HK-2 (cell line): ENCODE results near the gene CLRN3.

Source experiments
- DNase-seq: peaks from one replicate; pipeline ENCODE4 v3.0.0-alpha.2; 2018; ENCODE audit not compliant: unreplicated experiment

CLRN3 gene, protein sequence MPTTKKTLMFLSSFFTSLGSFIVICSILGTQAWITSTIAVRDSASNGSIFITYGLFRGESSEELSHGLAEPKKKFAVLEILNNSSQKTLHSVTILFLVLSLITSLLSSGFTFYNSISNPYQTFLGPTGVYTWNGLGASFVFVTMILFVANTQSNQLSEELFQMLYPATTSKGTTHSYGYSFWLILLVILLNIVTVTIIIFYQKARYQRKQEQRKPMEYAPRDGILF

DNA sequence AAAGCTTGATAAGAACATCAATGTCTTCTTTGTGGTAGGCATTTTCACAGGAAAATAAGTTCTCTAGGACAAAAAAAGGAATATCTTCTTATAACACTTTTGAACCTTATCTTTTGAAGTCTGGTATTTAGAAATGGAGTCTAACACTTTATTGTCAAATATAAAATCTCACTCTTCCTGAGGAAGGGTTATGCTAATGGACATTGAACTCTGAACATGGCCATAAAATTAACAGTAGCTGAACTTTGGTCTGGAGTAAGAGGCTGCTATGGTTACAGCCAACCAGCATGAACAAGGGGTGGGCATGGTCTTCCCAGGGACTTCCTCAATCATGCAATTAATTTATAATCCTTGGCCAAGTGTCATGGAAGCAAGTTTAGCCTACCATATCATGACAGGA, at the start of gene CLRN3:
Gene CLRN3, minus strand, starts transcription at position 199 of the 400 bp plus-strand sequence. Its CDS starts 157 bp downstream, at position 42.
- DNase-seq: no peak

- DNase-seq: no peak
These were observed 48.3 kb upstream of the CLRN3 start for GRCh38 chr10:127940866-127941640.

DNA sequence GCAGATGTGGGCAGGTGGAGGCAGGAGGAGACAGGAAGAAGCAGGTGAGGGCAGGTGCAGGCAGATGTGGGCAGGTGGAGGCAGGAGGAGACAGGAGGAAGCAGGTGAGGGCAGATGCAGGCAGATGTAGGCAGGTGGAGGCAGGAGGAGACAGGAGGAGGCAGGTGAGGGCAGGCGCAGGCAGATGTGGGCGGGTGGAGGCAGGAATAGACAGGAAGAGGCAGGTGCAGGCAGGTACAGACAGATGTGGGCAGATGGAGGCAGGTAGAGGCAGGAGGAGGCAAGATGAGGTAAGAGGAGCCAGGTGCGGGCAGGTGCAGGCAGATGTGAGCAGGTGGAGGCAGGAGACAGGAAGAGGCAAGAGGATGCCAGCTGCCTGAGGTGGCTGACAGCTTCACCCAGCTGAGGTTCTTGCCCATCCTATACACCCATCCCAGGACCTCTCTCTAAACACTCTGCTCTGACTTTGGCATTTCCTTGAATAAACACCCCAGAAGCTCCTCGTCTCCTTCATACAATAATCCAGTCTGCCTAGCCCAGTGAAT, 47.1 kb upstream of the CLRN3 start:
- no peak for DNase-seq

- no peak for DNase-seq
These were observed 45.2 kb upstream of the CLRN3 start for GRCh38 chr10:127937915-127938463.

DNA sequence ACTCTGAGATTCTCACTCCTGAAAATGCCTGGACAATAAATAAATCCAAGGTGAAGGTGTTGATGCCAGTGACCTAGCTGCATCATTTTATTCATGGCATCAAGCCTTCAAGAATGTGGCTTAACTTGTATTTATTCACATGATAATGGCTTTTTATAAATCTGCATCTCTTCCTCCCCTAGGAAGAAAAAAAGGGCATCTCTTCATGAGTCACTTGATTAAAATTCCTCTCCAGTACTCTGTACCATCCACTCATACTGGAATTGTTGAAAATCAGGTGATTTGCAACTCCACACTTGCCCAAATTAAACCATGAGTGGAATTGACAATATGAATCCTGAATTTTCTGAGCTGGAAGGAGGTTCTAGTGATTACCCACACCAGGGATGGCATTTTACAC, 44.3 kb upstream of the CLRN3 start:
- DNase-seq: no peak

- no peak for DNase-seq
These were observed 42.4 kb upstream of the CLRN3 start for GRCh38 chr10:127935071-127935561.

DNA sequence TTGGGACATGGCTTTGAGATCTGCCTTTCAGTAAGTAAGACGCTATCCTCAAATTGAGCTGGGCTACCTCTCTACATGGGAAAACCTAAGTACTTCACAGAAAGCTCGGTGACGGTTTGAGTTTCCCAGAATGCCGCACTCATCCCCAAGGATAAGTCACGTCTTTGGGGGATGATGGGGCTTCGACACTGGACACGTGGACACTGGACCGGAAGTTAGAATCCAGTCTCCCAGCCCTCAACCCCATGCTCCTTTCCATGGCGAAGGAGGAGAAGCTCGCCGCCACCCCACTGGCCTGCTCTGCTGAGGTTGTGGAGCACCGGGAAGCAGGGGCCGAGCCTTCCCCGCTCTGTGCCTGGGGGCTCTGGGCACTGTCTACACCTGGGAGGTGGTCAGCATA, 41.6 kb upstream of the CLRN3 start:
- no peak for DNase-seq

- no peak for DNase-seq
These were observed 40.5 kb upstream of the CLRN3 start for GRCh38 chr10:127933271-127933670.

DNA sequence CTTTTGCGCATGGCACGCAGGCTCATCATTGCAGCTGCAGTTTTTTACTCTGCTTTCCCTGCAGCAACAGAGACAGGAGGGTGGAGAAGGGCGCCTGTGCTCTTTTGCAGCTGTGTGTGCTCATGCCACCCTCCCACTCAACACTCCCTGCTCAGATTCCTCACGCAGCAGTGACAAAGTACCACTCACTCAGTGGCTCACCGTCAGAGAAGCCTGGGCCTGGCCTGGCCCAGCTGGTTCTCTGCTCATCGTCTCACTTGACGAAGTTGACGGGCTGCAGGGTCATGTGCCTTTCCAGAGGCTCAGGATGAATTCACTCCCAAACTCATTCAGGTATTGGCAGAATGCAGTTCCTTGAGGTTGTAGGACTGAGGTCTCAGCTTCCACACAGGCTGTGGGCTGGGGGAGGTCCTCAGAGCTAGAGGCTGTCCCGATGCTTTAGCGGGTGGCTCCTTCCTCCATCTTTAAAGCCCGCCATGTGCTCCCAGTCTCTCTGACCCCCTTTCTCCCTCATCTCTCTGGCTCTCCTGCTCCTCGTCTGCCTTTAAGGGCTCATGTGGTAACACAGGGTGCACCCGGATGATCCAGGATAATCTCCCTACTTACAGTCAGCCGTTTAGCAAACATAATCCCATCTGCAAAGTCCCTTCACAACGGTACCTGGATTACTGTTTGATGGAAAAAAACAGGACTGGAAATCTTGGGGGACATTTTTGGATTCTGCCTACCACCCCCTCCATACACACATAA, 40.0 kb upstream of the CLRN3 start:
- DNase-seq: no peak

DNA sequence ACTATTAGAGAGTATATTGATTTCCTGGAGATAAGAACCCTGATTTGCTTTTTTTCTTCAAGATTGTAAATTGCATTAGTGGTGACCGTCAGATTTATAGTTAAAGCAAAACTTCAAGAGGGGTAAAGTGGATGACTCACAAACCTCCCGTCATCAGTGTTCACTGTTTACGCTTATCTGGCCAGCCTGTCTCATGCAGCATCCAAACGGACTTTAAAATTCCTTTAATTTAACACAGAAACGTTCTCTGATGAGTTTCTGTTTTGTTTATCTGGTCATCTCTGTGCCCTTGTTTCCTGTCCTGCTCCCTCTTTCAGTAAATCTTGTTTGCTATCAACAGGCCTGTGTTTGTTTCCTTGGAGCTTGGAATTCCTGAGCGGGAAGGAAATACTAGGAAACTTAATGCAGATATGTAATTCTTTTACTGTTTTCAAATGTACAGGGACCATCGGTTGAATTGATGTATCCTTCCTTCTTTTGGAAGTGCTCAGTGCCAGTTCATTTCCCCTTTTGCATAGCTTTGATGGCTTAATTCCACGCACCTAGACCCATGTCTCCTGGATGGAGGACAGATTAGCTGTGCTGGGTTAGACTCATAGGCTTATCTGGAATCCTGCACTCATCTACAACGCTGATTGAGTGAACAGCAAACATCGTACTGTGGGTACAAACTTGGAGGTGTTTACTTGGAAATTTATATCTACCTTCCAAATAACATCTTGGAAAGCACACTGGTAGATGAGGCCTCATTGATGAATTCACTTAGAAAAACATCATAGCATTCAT, 35.5 kb upstream of the CLRN3 start:
- DNase-seq: peak; percentile 33

DNA sequence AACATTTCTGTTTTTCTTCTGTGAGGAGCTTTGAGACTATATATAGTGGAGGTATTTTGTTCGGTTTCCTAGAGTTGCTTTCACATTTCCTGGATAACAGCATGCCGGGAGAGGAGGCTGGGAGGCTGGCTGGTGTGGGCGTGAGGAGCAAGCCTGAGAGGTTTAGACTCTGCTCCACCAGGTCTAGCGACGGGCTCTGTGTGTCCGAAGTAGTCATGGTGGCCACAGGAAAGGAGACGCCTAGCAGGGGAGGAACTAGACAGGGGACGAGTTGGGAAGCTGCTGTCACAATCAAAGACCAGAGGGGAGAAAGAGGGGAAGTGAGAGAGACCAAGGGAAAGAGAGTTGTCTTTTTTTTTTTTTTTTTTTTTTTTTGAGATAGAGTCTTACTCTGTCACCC, 33.7 kb upstream of the CLRN3 start:
- no peak for DNase-seq

DNA sequence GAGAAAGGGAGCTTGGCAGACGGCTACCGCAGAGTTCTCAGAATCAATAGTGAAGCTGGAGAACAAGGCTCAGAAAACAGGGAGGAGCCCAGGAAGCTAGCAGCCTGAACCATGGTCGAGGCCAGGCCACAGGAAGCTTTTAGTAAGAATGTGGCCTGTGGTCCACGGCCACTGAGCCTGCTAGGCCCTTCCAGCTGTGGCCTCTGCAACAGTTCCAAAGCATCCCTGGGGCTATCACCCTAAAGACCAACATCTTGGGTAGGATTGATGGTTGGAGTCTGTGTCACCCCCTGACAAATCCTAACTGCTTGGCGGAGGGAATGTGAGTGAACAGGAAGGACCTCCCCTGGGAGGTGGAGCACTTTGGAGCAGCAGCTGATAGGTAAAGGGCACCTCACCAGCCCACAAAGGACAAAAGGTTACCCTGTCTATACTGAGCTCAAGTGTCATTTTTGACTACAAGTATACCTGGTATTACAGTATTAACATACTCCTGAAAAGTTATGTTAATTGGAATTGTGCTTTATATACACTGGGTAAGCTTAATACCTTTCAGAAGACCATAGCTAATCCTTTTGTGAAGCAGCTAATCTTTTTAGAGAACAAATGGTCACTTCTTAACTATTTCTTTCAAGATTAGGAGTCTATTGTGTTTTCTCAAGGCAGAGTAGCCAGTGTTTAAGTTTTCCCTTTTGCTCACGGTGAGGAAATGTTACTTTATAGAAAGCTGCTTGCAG, 32.9 kb upstream of the CLRN3 start:
- DNase-seq: peak; percentile 18

DNA sequence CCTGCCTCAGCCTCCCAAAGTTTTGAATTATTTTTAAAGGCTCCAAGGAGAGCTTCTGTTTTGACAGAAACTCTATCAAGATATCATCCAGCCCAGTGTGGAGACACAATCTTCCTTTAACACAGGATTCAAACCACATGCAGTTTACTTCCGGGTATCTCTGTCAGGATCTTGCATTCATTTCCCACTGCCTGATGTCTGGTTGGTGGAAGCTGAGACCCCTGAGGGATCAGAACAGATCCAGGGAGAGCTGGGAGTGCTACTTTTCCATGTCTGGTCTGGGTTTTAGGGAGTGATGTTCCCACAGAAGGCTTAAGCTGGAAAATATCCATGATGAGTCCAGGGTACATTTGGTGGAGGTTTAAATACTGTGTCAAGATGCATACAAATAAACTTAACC, 30.9 kb upstream of the CLRN3 start:
- DNase-seq: no peak

DNA sequence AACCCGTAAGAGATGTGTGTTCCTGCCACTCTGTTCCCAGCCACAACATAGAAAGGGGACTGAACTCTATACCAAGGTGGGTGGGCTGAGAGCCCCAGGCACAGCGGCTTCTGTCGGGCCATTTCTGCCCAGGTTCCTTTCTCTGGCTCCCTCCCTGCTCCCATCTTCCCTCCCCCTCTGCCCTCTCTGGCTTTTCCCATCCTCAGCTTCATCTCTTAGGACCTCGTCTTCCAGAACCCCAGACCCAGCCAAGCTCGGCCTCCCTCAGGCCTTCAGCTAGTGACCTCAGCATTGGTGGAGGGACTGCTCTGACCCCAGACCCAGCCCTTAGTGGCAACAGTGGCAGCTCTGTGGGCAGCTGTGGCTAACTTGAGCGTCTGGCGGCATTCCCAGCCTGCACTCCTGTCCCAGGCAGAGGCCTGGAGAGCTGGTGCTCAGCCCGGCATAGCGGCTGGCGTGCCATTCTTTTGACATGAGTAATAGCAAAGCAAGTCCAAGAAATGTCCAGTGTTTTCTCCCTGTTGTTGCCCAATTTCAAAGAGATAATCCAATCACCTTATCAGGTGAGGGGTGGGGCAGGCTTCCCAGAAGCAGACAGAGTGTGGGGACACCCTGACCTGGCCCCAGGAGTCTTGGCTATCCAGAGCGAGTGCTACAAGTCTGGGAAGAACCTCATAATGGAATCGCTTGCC, 30.1 kb upstream of the CLRN3 start:
- peak; percentile 97 for DNase-seq

GRCh38 chr10:127922206-127922605, 29.5 kb upstream of the CLRN3 start:
- DNase-seq: no peak

DNA sequence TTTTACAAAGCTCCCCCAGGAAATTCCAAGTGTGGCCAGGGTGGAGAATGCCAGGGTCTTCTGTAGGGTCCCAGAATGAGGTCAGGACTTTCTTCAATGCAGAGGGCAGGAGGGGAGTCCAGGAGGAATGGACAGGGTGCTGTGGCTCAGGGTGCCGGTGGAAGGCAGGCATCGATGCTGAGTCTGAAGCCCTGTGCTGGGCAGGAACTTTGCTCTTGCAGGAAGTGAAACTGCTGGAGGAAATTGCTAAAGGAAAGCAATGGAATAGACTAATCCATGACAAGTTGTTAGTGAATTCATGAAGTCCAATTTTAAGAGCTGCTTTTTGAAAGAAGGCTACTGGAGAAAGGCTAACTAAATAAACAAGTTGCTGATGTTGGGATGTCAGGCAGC, 29.0 kb upstream of the CLRN3 start:
- no peak for DNase-seq

DNA sequence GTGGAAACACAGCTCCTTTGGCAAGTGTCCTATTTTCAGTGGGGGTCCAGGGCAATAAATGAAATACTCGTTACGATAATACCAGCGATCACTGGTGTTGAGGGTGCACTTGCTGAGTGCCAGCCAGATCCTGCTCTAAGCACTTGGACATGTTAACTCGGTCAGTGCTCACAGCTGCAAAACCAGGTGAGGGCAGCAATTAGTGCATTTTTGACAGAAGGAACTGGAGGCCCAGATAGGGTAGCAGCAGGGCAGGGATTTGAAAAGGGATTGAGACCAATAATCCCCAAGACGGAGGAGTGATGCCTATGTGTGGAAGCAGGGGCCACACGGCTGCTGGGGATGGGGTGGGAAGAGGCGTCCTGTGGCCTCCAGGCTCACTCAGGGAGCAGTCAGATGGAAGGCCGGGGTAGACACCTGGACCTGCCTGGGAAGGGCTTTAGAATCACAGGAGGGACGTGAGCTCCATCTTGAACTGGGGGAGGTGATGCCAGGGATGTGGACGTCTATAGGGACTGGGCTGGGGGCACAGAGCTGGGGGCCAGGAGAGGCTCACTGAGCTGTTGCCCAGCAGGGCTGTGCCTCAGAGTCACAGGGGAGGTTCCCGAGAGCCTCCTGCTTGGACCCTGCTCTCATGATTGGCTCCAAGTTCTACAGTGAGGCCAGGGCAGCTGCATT, 28.5 kb upstream of the CLRN3 start:
- DNase-seq: no peak

DNA sequence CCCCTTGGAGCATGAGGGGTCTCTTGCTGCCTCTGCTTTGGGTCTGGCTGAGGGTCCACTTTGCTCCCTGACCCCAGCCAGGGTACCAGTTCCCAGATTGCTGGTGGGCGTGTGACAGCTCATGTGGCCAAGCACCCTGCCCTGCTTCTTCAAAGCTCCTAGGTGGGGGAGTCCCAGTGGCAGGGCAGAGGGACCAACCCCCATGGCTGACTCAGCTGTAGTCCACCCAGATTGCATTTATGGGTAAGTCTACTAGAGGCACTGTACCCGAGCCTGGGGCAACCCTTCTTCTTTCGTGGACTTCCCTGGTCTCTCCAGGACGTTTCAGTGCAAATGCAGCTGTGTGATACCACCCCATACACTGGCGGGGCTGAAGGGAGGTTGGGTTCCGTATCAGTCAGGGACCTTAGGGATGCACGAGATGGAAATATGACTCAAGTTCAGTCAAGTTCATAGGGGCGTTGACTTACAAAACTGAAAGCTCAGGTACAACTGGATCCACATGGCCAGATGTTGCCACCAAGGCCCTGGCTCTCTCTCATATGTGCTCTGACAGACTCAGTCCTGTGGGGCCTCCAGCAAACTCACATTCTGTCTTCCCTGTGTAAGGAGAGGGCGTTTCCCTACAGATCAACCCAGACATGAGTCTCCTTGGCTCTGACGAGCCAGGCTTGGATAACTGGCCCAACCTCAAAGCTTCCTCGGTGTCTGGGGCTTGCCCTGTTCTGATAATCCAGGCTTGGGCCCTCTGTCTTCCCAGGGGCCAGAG, 27.7 kb upstream of the CLRN3 start:
- peak; percentile 51 for DNase-seq
